Effector memory CD8-positive, alpha-beta T cell (primary cell): ENCODE results near the gene CORO7.

Source experiments
- ATAC-seq: fragments of 150-1000 bp; cut with Tn5 transposase; replicated peaks from 2 replicates; pipeline ENCODE4 v1.10.0; 2021; ENCODE audit warnings: mild to moderate bottlenecking, moderate library complexity
- DNase-seq, 3 experiments: peaks; one replicate each; pipeline ENCODE4 v3.0.0; 2021
- H3K27ac Mint-ChIP-seq, 2 donors: one replicate each; pipeline ENCODE4 v1.8.0; 2022; ENCODE audit warnings: mild to moderate bottlenecking in 2 of 2, mixed read lengths in 2 of 2, moderate library complexity in 2 of 2
- H3K27me3 Mint-ChIP-seq, 2 donors: one replicate each; pipeline ENCODE4 v1.8.0; 2022; ENCODE audit warnings: mixed read lengths in 2 of 2
- H3K36me3 Mint-ChIP-seq: one replicate; pipeline ENCODE4 v1.8.0; 2022; ENCODE audit warnings: mild to moderate bottlenecking, moderate library complexity, mixed read lengths; ENCODE audit not compliant: insufficient read depth
- H3K4me1 Mint-ChIP-seq, 2 donors: one replicate each; pipeline ENCODE4 v1.8.0; 2022; ENCODE audit warnings: low read depth in 2 of 2, mixed read lengths in 2 of 2
- H3K4me3 Mint-ChIP-seq, 2 donors: one replicate each; pipeline ENCODE4 v1.8.0; 2022; ENCODE audit warnings: mild to moderate bottlenecking in 2 of 2, mixed read lengths in 2 of 2, moderate library complexity in 2 of 2
- H3K9me3 Mint-ChIP-seq, 2 donors: one replicate each; pipeline ENCODE4 v1.8.0; 2022; ENCODE audit warnings: mixed read lengths in 2 of 2

The CORO7 gene

DNA sequence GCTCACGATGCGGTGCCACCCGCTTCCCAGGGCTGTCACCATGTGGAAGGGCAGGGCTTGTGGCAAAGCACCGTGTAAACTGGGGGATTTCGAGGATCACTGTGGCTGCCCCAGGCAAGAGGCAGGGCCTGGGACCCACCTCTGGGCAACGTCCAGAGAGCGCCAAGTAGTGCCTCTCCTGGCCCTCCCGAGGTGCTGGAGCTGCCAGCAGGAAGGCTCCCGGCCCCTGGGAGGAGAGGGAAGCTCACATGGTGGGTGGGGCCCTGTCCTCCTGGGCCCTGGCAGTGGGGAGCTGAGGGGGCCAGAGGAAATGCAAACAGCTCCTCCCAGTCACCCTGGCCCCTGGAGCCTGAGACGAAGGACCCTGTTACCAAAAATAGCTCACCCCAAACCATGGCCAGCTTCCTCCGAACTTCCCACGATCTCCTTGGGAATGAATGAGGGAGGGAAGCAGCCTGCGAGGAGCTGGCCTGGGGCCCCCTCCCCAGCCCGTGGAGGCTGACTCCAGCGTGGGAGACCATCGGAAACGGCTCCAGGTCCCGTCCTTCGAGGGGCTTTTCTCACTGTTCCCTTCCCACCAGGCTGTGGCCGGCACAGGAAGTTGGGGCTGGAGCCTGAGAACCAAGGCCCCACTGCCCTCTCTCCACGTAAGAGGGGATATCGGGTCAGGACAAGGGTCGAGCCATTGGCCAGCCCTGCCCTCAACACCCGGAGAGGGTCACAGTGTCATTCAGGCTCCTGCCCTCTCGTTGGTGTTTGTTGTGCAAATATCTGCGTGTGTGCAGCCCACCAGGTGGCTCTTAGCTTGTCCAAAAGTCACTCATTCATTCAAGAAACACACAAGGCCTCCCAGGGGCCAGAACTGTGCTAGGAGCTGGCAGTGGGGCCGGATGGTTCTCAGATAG, 27.1 kb downstream of the CORO7 start:
- DNase-seq: no peak
- Mint-ChIP-seq H3K27me3 (no peaks in the 10 kb centered on the region), H3K9me3 (no peaks in the 10 kb centered on the region), H3K36me3 (peaks cover 98% of the 10 kb centered on the region), H3K4me3 (peak overlapping the region in 1 of 2 donors; percentile 36), H3K4me1 (peaks cover 3% of the 10 kb centered on the region in 2 donors), H3K27ac (peak overlapping the region; percentile 75 to 92)
- no peak for ATAC-seq

DNA sequence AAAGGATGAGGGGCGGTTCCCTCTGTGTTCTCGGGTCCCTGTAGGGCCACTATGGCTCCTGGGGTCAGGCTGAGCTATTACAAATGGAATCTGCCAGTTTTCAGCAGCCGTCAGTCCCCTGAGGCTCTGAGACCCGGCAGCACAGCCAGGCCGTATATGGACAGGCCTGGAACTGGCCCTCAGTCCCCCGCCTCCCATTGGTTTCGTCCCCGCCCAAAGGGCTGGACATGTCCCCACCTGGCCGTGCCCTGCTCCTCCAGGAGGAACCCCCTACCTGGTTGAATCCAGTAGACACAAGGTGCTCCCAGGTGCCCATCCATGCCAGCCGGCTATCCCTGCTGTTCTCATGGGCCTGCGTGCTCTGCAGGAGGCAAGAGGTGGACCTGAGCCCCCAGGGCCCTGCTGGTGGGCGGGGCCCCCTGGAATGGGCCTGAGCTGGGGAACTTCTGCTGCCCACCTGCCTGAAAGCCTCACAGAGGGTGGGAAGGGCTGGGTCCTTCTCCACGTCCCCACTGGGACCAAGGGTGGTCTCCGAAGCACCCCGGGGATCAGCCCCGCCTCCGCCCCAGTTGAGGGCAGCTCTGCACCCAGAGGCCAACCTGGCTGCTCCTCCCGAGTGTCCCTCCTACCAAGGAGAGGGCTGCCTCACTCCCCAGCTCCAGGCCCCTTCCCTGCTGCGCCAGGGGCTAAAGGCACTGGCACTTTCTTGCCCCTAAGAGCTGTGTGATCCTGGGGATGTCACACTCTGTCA, 27.9 kb downstream of the CORO7 start:
- DNase-seq: no peak
- no peak for ATAC-seq
- H3K27ac Mint-ChIP-seq: peak overlapping the region; percentile 49 to 92
- H3K9me3 Mint-ChIP-seq: no peaks in the 10 kb centered on the region
- peaks cover under 1 to 3% of the 10 kb centered on the region in 2 donors for H3K4me1 Mint-ChIP-seq
- peaks cover 98% of the 10 kb centered on the region for H3K36me3 Mint-ChIP-seq
- no peaks in the 10 kb centered on the region for H3K27me3 Mint-ChIP-seq
- H3K4me3 Mint-ChIP-seq: peak overlapping the region in 1 of 2 donors; percentile 36

DNA sequence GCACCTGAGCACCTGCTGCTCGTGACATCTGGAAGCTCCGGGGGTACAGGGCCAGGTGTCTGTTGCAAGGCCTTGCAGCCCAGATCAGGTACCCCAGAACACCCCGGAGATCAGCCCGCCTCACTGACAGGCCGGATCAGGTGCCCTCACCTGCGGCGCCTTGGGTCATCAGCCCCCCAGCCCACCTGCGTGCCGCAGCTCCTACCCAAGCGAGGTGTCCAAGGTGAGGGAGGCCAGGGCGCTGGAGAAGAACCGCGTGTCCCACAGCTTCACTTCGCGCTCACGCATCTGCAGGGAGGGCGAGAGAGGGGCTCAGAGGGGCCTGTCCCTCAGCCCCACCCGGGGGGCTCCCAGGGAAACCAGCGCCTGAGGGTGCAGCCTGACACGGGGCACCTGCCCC, 28.6 kb downstream of the CORO7 start:
- DNase-seq (no peak), ATAC-seq (no peak)
- peak overlapping the region in 1 of 2 donors; percentile 92 for H3K27ac Mint-ChIP-seq
- peaks cover 0 to 4% of the 10 kb centered on the region in 2 donors for H3K4me1 Mint-ChIP-seq
- H3K9me3 Mint-ChIP-seq: no peaks in the 10 kb centered on the region
- peaks cover 98% of the 10 kb centered on the region for H3K36me3 Mint-ChIP-seq
- H3K4me3 Mint-ChIP-seq: peak overlapping the region in 1 of 2 donors; percentile 60
- no peaks in the 10 kb centered on the region for H3K27me3 Mint-ChIP-seq

DNA sequence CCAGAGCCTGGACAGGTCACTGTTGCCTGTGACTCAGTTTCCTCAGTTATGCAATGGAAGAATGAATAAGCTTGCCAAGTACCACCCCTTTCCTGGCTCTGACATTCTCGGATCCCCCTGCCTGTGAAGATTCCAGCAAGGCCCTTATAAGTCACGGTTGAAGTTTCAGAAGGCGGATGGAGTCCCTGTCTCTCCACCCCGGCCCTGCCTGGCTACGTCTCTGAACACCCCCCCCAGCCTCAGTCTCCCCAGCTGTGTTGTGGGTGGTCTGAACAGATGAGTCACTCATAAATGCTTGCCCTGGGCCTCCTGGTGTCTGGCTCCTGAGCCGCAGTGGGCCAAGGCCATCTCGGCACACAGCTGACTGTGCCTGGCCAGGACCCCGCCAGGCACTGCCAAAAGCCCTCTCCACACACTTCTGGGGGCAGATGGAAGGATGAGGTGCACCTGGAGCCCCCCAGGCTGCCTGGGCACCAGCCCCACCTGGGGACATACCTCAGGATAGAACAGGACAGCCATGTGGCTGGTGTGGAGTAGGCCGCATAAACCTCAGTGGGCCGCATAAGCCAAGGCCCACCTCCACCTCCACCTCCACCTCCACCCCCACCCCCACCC, 29.3 kb downstream of the CORO7 start:
- ATAC-seq (no peak), DNase-seq (no peak)
- peak overlapping the region in 1 of 2 donors; percentile 92 for H3K27ac Mint-ChIP-seq
- peaks cover 98% of the 10 kb centered on the region for H3K36me3 Mint-ChIP-seq
- H3K4me3 Mint-ChIP-seq: peak overlapping the region in 1 of 2 donors; percentile 60
- H3K4me1 Mint-ChIP-seq: peaks cover 0 to 4% of the 10 kb centered on the region in 2 donors
- no peaks in the 10 kb centered on the region for H3K27me3 Mint-ChIP-seq
- no peaks in the 10 kb centered on the region for H3K9me3 Mint-ChIP-seq

DNA sequence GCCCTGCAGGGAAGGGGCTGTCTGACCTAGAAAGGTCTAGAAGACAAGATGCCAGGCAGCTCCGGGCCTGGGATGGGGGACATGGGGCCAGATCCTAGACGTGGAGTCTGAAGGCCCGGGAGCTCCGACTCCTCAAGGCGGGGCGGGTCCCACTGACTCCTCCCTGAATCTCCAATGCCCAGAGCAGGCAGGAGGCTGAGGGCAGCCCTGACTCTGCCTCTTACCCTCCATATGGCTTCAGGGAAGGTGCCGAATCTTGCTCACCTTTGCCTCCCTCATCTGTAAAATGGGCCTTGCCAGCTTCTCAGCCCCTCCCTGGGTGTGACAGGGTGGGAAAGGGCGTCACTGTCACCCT, 30.0 kb downstream of the CORO7 start:
- H3K27ac Mint-ChIP-seq: peak overlapping the region in 1 of 2 donors; percentile 92
- ATAC-seq: no peak
- peaks cover 0 to 4% of the 10 kb centered on the region in 2 donors for H3K4me1 Mint-ChIP-seq
- H3K9me3 Mint-ChIP-seq: no peaks in the 10 kb centered on the region
- no peak for DNase-seq
- no peaks in the 10 kb centered on the region for H3K27me3 Mint-ChIP-seq
- peaks cover 98% of the 10 kb centered on the region for H3K36me3 Mint-ChIP-seq
- peak overlapping the region in 1 of 2 donors; percentile 60 for H3K4me3 Mint-ChIP-seq

DNA sequence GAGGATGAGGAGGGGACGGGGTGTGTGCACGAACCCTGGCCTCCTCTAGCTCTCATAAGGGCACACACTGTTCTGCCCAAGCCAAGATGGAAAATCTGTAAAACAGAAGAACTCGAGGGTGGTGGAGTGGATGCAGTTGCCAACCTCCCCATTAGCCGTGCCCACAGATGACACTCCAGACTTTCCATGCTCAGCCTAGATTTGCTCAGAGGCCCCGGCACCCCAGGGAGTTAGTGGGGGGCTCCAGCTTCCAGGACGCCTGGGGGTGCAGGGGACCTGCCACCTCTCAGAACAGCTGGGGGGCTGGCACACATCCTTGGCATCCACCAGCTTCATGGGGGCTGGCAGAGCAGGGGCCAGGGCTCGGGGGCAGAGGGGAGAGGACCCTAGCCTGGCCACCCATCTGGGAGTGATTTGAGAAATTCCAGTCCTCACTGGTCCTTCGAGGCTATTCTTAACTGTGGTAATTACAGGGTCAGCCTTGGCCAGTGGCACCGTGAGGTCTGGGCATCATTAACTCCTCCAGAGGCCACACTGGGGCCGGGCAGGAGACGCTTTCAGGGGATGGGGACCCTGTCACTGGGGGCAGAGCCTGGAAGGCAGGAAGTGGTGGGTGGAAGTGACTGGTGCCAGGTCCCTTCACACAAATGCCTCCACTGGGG, 30.5 kb downstream of the CORO7 start:
- H3K36me3 Mint-ChIP-seq: peaks cover 98% of the 10 kb centered on the region
- ATAC-seq: no peak
- peak overlapping the region; percentile 67 to 92 for H3K27ac Mint-ChIP-seq
- no peaks in the 10 kb centered on the region for H3K9me3 Mint-ChIP-seq
- peak overlapping the region in 1 of 2 donors; percentile 34 for H3K4me3 Mint-ChIP-seq
- H3K4me1 Mint-ChIP-seq: peaks cover 0 to 4% of the 10 kb centered on the region in 2 donors
- no peak for DNase-seq
- no peaks in the 10 kb centered on the region for H3K27me3 Mint-ChIP-seq

DNA sequence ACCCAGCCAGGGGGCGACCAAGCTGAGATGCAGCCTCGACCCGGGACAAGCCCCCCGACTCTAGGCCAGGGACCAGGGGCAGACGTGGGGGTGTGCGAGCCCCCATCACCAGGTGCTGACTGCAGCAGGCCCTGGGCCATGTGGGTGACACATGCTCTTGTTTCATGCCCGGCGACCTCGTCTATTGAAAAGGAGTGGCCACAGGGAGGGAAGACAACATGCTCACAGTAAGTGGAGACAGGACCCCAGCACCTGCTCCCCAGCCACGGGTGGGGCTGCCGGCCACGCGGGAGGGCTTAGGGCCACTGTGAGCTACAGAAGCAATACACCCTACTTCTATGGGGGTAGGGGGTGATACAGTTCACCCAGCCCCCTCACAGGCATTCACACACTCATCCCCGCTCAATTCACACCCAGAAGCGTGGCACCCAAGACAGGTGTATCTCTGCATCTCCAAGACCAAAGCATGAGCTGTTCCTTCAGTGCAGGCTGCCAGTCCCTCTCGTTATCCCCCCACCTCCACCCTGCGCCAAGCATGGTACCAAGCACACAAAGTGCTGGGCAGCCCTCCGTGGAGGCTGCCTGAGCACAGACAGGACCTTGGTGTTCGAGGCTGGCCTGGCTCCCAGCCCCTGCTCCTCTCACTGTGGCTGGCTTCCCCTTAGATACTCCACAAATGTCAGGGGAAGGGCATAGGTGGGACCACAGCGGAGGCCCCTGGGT, 31.2 kb downstream of the CORO7 start:
- H3K36me3 Mint-ChIP-seq: peaks cover 100% of the 10 kb centered on the region
- peaks cover 0 to 9% of the 10 kb centered on the region in 2 donors for H3K4me1 Mint-ChIP-seq
- H3K9me3 Mint-ChIP-seq: no peaks in the 10 kb centered on the region
- no peak for ATAC-seq
- no peak for DNase-seq
- no peaks in the 10 kb centered on the region for H3K27me3 Mint-ChIP-seq
- peak overlapping the region in 1 of 2 donors; percentile 34 for H3K4me3 Mint-ChIP-seq
- H3K27ac Mint-ChIP-seq: peak overlapping the region; percentile 67 to 92

DNA sequence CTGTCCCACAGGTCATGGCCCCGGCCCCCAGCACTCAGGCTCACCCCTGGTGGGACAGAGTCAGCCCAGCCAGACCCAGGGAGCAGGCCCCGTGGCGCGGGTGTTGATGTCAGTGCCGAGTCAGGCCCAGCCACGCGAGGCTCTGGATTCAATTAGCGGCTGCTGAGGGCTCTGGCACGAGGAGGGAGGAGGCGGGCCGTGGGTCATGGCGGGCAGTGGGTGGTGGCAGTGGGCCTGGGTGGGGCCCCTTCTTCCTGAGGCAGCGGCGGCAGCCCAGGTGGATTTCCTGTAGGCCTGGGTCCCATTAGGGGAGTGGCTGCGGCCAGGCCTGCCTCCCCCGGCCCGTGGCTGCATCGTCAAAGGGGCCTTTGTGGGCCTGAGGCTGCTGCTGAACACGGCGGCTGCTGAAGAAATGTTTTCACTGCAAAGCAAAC, 31.9 kb downstream of the CORO7 start:
- no peaks in the 10 kb centered on the region for H3K27me3 Mint-ChIP-seq
- no peaks in the 10 kb centered on the region for H3K9me3 Mint-ChIP-seq
- peak overlapping the region; percentile 67 to 92 for H3K27ac Mint-ChIP-seq
- peak overlapping the region in 1 of 2 donors; percentile 38 for H3K4me3 Mint-ChIP-seq
- DNase-seq (no peak), ATAC-seq (no peak)
- H3K4me1 Mint-ChIP-seq: peaks cover 0 to 8% of the 10 kb centered on the region in 2 donors
- peaks cover 100% of the 10 kb centered on the region for H3K36me3 Mint-ChIP-seq

DNA sequence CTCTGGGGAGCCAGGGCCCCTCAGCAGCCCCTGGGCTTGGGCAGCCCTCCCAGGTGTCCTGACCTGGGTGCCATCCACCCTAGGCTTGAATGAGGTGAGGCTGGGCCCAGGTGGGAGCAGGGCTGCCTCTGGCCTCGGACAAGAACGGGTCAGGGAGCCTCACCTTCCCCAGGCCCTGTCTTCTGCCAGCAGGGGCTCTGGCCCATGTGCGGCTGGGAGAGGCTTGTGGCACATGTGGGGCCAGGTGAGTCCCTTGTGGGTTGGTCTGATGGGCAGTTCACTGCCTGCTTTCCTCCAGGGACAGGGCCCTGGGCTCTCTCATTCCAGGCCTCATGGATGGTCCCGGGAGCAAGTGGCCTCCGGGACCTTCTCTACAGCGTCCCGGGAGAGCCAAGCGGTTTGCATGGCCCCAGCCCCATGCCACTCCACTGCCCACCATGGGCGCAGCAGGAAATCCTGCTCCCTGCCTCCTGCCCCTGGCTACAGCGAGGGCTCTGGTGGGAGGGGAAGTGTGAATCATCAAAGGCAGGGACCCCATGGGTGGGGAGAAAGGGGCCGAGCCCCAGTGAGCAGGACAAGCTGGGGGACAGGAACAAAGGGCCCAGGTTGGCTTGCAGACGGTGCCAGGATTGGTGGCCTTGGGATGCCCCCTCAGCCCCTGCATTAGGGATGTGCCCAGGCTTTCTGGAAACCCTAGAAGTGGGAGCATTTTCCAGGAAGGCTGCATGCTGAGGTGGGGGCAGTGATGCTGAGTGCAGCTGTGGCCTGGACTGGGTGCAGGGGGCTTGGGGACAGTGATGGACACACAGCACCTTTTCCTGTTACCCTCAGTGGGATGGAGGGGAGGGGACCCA, 32.6 kb downstream of the CORO7 start:
- H3K4me3 Mint-ChIP-seq: peak overlapping the region in 1 of 2 donors; percentile 38
- H3K36me3 Mint-ChIP-seq: peaks cover 100% of the 10 kb centered on the region
- H3K4me1 Mint-ChIP-seq: peaks cover 0 to 8% of the 10 kb centered on the region in 2 donors
- no peak for DNase-seq
- H3K27me3 Mint-ChIP-seq: no peaks in the 10 kb centered on the region
- no peak for ATAC-seq
- H3K27ac Mint-ChIP-seq: peak overlapping the region; percentile 67 to 92
- H3K9me3 Mint-ChIP-seq: no peaks in the 10 kb centered on the region

DNA sequence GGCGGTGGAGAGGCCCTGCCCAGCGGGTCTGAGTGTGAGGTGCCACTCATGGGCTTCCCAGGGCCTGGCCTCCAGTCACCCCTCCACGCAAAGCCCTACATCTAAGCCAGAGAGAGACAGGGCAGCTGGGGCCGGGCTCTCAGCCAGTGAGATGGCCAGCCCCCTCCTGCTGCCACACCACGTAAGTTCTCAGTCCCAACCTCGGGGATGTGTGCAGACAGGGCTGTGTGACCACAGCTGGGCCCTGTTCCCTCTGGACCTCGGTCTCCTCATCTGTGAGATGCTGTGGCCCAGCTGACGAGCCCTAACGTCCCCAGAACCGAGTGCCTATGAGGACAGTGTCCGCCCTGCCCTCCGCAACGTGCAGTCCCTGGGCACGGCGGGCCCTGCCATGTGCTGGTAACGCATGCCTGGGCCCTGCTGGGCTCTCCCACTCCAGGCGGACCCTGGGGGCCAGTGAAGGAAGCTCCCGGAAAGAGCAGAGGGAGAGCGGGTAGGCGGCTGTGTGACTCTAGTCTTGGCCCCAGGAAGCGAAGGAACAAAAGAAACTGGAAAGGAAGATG, 33.5 kb downstream of the CORO7 start:
- Mint-ChIP-seq H3K9me3 (no peaks in the 10 kb centered on the region), H3K4me1 (peaks cover 0 to 10% of the 10 kb centered on the region in 2 donors), H3K27ac (peak overlapping the region; percentile 58 to 92), H3K36me3 (peaks cover 100% of the 10 kb centered on the region), H3K4me3 (peak overlapping the region in 1 of 2 donors; percentile 8), H3K27me3 (no peaks in the 10 kb centered on the region)
- ATAC-seq (no peak), DNase-seq (no peak)

DNA sequence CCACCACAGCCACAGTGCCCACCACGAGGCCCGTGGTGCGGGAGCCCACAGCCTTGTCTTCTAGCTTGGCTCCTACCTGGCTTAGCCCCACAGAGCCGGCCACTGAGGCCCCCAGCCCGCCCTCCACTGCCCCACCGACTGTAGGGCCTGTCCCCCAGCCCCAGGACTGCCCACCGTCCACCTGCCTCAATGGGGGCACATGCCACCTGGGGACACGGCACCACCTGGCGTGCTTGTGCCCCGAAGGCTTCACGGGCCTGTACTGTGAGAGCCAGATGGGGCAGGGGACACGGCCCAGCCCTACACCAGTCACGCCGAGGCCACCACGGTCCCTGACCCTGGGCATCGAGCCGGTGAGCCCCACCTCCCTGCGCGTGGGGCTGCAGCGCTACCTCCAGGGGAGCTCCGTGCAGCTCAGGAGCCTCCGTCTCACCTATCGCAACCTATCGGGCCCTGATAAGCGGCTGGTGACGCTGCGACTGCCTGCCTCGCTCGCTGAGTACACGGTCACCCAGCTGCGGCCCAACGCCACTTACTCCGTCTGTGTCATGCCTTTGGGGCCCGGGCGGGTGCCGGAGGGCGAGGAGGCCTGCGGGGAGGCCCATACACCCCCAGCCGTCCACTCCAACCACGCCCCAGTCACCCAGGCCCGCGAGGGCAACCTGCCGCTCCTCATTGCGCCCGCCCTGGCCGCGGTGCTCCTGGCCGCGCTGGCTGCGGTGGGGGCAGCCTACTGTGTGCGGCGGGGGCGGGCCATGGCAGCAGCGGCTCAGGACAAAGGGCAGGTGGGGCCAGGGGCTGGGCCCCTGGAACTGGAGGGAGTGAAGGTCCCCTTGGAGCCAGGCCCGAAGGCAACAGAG, 34.2 kb downstream of the CORO7 start:
- no peaks in the 10 kb centered on the region for H3K9me3 Mint-ChIP-seq
- peak; percentile 3 for ATAC-seq
- H3K4me1 Mint-ChIP-seq: peaks cover 0 to 11% of the 10 kb centered on the region in 2 donors
- peaks cover 100% of the 10 kb centered on the region for H3K36me3 Mint-ChIP-seq
- H3K4me3 Mint-ChIP-seq: peak overlapping the region in 1 of 2 donors; percentile 43
- no peak for DNase-seq
- peak overlapping the region in 1 of 2 donors; percentile 92 for H3K27ac Mint-ChIP-seq
- no peaks in the 10 kb centered on the region for H3K27me3 Mint-ChIP-seq
